Fibroblast of the conjunctiva (primary cell): ENCODE data around the gene DYNC1LI1.

Experiments
- DNase-seq: peaks from one replicate; pipeline ENCODE4 v3.0.0-alpha.2; 2010; ENCODE audit warnings: low read depth

The DYNC1LI1 gene

DNA sequence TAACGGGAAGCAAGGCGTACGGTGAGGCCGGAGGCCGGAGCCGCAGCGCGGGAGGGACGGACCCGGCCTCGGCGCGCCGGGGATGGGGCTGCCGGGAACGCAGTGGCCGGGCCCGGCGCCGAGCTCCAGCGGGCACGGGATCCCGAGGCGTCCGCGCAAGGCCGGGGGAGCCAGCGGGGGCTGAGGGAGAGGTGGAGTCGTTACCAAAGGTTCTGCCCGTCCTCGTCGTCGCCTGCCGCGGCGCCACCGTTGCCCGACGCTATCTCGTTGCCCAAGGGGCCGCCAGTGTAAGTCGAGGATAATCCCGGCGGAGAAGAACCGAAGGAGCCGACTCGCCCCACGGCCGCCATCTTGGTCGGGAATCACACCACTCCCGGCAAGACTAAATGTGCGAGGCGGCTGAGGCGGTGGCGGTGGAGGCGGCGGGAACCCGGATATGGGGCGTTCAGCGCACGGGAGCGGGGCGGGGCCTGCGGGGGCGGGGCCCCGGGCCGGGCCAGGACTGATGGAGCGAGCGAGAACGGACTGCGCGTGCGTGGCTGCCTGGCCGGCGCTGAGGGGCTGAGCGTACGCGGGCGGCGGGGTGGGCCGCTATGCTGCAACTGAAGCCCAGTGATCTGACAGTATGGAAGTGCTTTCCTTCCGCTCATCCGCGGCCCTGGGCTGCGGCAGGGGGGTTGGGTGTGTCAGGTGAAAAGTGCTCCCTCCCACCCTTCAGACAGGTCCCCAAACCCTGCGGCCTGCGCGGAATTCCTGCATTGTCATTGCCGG, at the start of gene DYNC1LI1:
TSS of gene DYNC1LI1 (minus strand) at position 438 of the 771 bp plus-strand sequence. CDS start at position 350, 88 bp downstream.
- DNase-seq: peak; percentile 89

GRCh38 chr3:32619395-32619794, 48.7 kb upstream of the DYNC1LI1 start:
- no peak for DNase-seq

DNA sequence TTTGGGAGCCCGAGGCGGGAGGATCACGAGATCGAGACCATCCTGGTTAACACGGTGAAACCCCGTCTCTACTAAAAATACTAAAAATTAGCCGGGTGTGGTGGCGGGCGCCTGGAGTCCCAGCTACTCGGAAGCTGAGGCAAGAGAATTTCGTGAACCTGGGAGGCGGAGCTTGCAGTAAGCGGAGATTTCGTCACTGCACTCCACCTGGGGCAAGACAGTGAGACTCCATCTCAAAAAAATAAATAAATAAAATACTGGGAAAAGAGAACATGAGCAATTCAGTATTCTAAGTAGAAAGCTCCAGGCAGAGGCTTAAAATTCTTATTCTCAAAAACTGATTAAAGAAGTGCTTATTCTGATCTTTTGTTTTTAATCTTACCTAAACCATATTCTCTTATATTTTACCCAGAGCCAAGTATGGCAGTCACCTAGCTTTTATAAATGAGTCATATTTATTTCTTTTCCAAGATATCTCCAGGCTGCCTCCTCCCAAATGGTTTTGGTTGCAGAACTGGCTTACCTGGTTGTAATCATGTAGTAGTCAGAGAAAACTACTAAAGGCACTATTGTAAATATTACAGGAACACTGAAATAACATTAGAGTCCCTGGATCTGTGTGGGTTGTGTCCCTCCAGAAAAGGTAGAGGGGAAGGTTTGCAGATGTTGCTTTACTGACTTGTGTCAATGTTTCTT, 45.8 kb upstream of the DYNC1LI1 start:
- DNase-seq: no peak

DNA sequence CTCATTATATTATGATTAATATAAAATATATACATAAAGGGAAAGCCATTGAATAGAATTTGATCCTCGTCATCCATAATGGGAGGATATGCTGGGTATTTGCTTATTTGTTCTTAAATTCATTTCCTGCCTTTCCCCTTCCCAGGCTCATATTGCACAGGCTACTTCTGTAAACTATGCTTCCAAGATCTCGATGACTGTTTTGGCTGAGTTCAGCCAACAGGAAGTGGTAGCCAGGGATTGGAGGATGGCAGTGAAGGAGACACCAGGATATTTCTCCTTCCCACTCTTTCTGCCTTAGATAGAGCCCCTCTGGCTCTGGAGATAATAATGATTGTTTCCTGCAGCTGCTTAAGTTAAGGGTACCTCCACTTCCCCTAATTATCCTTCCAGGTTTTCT, 44.3 kb upstream of the DYNC1LI1 start:
- no peak for DNase-seq

GRCh38 chr3:32613183-32613582, 42.5 kb upstream of the DYNC1LI1 start:
- no peak for DNase-seq

DNA sequence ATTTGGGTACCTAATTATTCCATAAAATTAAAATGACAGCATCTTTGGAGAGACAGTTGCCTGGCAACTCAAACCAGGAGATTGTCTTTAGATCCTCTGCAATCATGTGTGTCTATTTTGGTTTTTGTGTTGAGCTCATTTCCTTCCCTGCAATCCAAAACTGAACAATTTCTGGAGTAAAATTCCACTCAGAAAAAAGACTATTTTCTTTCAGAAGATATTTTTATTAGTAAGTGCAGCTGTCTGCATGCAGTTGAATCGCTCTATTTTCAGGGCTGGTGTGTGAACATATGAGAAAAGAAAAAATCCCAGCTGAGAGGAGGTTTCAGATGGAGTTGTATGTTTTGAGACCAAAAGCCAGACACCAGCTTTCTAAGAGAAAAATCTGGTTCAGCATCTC, 41.9 kb upstream of the DYNC1LI1 start:
- DNase-seq: no peak

DNA sequence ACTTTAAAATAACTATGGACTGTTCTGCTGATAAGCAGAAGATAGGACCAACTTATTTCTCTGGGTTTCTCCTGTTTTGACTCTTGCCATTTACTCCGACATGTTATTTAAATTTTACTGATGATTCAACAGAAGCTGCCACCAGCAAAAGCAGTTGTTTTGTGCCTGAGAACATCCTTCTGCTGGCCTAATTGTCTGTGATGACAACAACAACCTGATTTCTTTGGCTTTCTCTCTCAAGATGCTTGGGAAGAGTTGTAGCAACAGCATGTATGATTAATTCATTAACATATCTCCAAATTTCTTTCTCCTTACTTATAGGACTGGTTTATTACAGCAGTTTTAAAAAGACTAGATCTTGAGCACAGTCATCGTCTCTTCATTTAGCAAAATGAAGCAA, 36.9 kb upstream of the DYNC1LI1 start:
- no peak for DNase-seq

GRCh38 chr3:32606960-32607359, 36.3 kb upstream of the DYNC1LI1 start:
- no peak for DNase-seq

- no peak for DNase-seq
These were observed 35.6 kb upstream of the DYNC1LI1 start for GRCh38 chr3:32606277-32606676.

GRCh38 chr3:32603064-32603463, 32.4 kb upstream of the DYNC1LI1 start:
- no peak for DNase-seq

- DNase-seq: no peak
These were observed 31.5 kb upstream of the DYNC1LI1 start for GRCh38 chr3:32602206-32602605.

DNA sequence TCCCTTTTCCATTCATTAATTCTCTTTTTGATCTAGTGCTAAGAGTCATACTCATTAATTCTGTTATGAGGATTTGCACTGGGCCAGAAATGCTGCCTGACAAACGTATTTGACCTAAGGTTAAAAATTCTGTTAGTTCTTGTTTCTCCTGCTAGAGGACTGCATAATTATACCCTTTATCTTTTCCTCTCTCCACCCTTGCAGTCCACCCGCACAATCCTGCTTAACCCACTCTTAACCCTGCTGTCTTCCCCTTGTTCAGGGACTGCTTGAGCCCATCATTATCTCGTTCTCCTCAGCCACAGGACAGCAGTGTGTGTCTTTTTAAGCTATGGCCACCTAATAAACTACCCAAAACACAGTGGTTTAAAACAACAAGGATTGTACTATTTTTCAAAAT, 31.1 kb upstream of the DYNC1LI1 start:
- no peak for DNase-seq

DNA sequence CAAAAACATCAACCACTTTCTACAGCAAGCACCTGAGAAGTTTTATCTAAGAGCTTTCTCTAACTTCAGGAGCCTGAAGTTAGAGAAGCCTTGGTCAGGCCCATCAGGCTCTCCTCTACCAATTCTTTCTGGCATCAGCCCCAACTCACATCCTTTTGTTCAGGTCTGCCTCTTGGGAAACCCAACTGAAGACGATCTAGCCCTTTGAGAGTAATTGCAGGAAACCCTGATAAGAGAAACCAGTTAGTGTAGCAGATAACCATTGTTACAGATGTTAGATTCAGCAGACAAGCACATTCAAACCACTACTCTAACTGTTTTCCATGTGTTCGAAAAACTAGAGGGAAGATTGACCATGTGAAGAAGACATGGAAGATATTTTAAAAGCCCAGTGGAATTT, 27.0 kb upstream of the DYNC1LI1 start:
- DNase-seq: no peak

DNA sequence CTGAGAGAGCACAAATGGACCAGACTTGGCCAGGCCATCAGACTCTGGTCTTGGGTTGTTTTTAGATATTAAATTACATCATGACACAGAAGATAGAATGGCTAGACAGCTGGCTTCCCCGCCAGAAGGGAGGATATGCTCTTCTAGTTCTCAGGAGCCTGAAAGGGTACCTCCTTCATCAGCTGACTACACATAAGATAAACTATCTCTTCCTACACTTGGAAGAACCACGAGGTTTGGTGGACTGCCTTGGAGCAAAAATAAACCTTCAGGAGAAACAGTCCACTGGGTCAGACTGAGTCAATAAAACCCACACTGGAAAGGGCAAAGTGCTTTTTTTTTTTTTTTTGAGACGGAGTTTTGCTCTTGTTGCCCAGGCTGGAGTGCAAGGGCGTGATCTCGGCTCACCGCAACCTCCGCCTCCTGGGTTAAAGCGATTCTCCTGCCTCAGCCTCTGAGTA, 26.3 kb upstream of the DYNC1LI1 start:
- DNase-seq: no peak

GRCh38 chr3:32596282-32596908, 25.7 kb upstream of the DYNC1LI1 start:
- no peak for DNase-seq

DNA sequence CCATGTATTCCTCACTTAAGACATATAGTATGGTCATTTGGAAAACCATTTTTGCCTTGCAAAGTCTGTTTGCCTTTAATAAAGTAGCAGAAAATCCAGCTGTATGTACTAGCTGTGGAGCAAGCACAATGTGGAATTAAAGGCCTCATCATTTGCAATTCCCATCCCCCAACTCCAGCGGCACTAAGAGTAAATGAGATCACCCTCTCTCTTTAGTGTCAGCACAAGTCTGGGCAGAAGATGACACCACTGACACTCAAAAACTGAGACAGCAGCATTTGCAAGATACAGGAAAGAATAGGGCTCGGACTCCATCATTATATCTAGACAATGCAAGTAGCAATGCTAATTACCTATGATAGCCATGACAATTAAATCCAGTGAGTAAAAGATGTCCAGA, 24.7 kb upstream of the DYNC1LI1 start:
- no peak for DNase-seq

DNA sequence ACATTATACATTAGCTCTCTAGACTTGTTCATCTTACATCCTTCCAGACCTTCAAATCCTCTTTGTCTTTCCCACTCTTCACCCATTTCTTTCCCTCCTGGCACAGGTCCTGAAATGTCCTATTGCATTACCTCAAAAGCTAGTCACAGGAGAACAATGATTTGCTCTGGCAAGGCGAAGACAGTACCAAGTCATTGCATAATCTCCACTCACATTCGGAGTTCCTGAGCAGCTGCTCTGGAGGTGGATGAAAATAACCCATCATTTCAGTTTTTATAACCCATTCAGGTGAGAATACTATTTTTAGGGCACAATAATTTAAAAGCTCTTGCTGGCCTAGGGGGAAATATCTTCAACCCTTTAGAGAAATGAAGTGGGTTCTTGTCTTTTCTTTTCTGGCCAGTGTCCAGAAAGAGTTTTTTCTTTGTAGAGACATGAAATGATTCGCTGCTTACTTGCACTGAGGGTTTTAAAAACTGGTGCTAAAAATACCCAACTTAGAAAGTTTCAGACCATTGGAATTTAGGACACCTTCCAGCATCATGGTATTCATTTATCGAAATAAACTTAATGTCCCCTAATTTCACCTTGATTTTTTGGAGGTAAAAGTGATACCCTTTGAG, 23.4 kb upstream of the DYNC1LI1 start:
- DNase-seq: no peak

GRCh38 chr3:32592696-32593353, 22.2 kb upstream of the DYNC1LI1 start:
- DNase-seq: no peak

DNA sequence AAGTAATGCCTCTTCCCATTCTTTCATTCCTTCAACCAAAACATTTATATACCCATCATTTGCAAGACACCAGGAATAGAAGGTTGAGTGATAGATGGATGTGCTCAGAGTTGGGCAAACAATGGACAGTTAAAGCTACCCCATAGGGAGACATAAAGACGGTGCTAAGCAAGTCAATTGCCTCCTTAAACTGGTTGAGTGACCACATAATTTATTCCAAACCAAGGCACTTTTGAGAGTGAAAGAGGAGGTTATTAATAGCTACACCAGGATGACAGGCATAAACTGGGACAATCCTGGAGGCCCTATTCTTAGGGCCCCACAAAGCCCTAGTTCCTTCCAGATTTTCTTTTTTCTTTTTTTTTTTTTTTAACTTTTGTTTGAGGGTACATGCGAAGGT, 21.4 kb upstream of the DYNC1LI1 start:
- DNase-seq: no peak

DNA sequence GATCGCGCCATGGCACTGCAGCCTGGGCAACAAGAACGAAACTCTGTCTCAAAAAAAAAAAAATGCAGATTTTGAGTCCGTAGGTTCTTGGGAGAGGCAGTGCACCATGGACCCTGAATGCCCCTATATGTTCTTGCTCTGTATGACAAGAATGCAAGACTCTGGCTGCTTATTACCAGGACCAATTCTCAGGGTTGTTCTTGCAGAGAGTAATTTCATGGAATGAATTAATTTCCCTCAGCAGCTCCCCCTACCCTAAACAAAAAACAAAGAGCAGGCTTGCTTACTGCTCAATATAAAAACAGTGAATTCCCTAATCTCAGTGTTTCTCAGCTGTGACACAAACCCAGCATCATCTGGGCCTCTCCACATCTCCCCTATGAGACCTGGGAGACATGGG, 20.5 kb upstream of the DYNC1LI1 start:
- DNase-seq: no peak

GRCh38 chr3:32586356-32586755, 15.7 kb upstream of the DYNC1LI1 start:
- DNase-seq: no peak

DNA sequence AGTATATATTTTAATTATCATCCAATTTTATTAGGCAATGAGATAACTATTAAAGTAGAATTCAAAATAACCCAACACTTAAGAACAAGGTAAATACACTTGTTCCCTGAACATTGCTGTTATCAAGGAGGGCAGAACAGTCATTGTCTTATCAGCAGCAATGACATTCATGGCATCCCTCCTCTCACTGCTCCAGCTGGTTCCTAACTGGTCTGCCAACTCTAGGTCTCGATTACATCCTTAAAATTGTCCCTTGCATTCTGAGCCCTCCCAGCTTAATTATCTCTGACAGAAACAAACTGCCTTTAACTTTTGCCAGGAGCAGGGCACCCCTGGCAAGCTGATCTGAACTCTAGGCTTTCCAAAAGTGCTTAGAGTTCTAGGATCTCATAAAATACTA, 14.0 kb upstream of the DYNC1LI1 start:
- DNase-seq: no peak
